GM19023 (cell line): Measurements from ENCODE around the gene SNN.

Experiments
- ATAC-seq: cut with Tn5 transposase; IDR thresholded peaks from one replicate; pipeline ENCODE4 v1.9.1; 2021; ENCODE audit warnings: mild to moderate bottlenecking, moderate library complexity; ENCODE audit not compliant: unreplicated experiment

SNN gene

GRCh38 chr16:11677959-11678881 lies 10.0 kb downstream of the SNN start:
- no peak for ATAC-seq

DNA sequence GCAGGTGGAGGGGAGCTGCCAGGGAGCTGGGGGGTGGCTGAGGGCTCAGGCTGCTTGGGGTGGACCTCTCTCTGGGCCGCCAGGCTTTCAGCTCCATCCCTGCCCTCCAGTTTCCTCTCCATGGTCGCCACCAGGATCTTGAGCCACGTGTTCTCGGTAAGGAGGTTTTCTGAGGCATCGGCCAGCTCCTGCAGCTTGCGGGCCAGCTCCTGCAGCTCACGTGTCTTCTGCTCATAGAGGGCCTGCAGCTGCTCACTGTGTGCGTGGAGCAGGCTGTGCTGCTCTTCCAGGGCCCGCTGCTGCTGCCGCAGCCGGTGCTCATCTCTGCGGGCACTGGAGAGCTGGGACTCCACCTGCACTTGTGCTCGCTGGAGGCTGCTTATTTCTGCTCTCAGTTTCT lies 11.0 kb downstream of the SNN start:
- no peak for ATAC-seq

- ATAC-seq = no peak
These were observed 12.0 kb downstream of the SNN start for GRCh38 chr16:11679941-11680911.

- no peak for ATAC-seq
These were observed 13.3 kb downstream of the SNN start for GRCh38 chr16:11681556-11681955.

- peak; percentile 55 for ATAC-seq
These were observed 13.9 kb downstream of the SNN start for GRCh38 chr16:11681976-11682654.

DNA sequence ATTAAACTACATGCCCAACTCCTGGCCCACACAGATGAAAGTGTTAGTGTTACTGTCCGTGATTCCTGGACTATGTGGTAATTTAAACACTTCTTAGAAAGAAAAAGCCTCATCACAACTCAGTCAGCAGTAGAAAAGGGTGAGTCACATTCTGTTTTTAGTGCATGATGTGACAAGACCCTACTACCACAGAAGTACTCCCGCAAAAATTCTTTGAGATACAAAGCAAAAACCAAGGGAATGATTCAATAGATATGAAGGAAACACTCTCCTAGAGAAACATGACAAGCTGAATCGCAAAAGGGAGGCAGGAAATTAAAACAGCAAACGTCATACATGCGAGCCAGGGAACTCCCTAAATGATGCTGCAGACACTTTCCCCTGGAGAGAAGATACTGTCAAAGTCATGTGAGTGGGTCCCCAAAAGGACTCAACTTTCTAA lies 14.4 kb downstream of the SNN start:
- peak; percentile 28 for ATAC-seq

GRCh38 chr16:11683145-11683544 lies 14.9 kb downstream of the SNN start:
- no peak for ATAC-seq

- ATAC-seq = no peak
These were observed 16.2 kb downstream of the SNN start for GRCh38 chr16:11684231-11685025.

DNA sequence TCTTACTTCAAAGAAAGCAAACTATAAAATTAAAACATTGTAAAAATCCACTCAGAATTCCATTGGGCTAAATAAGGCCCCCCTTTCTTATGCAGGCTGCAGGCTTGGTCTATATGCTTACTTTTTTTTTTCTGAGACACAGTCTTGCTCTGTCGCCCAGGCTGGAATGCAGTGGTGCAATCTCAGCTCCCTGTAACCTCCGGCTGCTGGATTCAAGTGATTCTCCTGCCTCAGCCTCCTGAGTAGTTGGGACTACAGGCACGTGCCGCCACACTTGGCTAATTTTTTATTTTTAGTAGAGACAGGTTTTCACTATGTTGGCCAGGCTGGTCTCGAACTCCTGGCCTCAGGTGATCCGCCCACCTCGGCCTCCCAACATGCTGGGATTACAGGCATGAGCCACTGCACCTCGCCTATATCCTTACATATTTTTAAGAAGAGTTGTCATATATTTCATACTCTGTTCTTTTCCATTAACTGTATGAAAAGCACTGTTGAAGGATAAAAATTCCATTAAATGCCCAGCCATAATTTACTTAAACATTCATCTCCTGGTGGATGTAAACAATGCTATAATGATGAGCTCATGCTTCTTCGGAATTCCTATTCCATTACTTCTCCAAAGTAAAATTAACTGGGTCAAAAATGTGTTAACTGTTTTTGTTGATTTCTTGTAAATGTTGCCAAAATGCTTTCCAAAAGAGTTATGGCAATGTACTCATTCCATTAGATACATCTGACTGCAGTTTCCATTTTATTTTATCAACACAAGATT lies 17.8 kb downstream of the SNN start:
- no peak for ATAC-seq

DNA sequence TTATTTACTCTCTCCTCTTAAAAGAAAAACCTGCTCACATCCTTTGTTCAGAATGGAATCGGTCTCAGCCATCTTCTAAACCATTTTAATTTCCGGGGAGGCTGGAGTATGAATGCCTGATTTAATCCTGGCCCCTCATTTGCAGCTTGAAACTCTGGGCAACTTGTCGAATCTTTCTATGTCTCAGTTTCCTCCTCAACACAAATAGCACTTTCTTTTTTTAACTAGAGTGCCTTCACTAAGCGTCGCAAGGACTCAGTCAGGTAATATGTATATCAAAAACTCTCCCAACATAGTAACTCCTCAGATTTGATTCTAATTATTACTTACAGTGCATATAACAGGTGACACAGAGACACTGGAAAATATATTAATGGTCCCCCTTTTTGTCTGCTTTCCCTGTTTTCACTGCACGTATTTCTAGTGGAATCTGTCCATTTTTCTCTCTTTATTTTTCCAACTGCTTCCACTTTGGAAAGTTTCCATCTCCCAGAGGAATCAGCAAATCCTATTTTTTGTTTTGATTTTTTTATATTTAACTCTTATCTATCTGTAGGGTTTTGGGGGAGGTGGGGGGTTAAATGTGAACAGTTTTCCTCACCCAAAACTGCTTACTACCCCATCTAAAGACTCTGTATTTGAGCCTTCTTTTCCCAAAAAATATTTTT lies 18.6 kb downstream of the SNN start:
- no peak for ATAC-seq

DNA sequence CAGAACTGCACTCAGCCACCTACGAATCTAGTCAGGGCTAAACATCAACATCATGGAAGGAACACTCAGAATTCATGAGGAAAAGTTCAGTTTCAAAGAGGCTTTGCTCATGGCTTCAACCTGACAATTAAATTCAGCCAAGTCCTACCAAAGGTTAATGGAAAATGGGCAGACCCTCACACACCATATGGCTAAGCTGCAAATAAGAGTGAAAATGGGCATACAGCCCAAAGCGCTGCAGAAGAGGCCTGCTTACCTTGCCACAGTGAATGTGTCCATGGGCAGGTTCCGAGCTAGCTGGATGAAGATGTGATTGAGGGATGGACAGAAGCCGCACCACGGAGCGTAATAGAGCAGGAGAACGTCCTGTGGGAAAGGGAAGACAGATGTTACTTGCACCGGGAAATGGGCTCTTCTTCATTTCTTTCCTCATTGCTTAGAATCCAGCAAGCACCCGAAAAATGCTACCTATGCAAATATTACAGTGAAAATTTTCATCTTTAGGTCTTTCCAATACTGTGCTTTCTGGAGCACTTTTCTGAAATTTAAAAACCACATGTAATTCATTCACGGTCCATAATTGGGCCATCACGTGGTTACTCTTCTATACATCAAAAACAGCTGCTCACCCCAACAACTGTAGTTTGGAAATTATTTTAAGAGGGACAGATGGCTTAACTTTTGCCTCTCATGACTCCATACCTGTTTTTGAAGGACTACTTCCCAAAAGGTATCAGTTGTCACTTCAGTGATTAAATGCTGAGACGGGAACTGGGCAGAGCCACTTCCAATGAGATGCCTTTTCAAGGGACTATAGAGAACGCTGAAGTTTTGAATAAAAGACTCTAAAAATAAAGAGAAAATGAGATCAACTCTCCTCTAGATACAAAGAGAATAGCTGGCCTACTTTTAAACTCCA lies 19.6 kb downstream of the SNN start:
- ATAC-seq = no peak

GRCh38 chr16:11688520-11688886 lies 20.2 kb downstream of the SNN start:
- no peak for ATAC-seq

GRCh38 chr16:11689031-11689840 lies 21.0 kb downstream of the SNN start:
- ATAC-seq = peak; percentile 74

GRCh38 chr16:11691235-11691634 lies 23.0 kb downstream of the SNN start:
- ATAC-seq = no peak

DNA sequence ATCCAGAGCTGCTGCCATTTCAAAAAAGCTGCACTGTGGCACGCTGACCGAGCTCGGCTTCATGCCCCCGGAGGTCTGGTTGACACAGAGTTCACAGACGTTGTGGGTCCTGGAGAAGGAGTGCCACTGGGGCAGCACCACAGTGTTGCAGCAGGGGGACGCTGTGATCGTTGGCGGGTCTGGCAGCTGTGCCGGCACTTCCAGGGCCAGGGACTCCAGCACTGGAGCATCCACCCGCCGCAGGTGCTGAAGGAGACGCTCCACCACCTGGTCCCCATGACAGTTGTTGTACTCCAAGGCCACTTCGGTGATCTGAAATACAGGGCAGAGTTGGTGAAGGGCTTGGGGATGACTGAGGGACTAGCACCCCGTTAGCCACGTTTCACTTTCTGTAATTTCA lies 23.5 kb downstream of the SNN start:
- no peak for ATAC-seq

GRCh38 chr16:11692171-11692570 lies 23.9 kb downstream of the SNN start:
- ATAC-seq = no peak

- no peak for ATAC-seq
These were observed 24.4 kb downstream of the SNN start for GRCh38 chr16:11692651-11693050.
